Mucosa of descending colon (tissue), 3 donors: ENCODE data around the gene FAM228A. TPM values are rescaled to one million over a fixed set of nuclear protein-coding genes. Genes with fewer than 3 reads are reported as not detected.
"Not testable (repeated sequence)": the region's sequence is repeated elsewhere in the genome, so short reads cannot be mapped to it uniquely, and the experiment has no call there.

ENCODE experiments used
- ATAC-seq: fragments of 200-7000 bp; cut with Tn5 transposase; one replicate; pipeline ENCODE4 v1.9.1; 2020; ENCODE audit warnings: mild to moderate bottlenecking, moderate library complexity
- DNase-seq, 3 donors: peaks; one replicate each; pipeline ENCODE4 v3.0.0-alpha.2; 2020
- H3K36me3 ChIP-seq: fragments of 200-600 bp; one replicate; pipeline ENCODE4 v1.8.0; 2021; ENCODE audit warnings: low read depth, mild to moderate bottlenecking
- H3K4me1 ChIP-seq: fragments of 200-600 bp; one replicate; pipeline ENCODE4 v1.8.0; 2021; ENCODE audit warnings: low read depth, mild to moderate bottlenecking
- H3K4me3 ChIP-seq: fragments of 200-600 bp; one replicate; pipeline ENCODE4 v1.8.0; 2021; ENCODE audit warnings: mild to moderate bottlenecking
- H3K9me3 ChIP-seq: fragments of 200-600 bp; one replicate; pipeline ENCODE4 v1.8.0; 2021; ENCODE audit warnings: mild to moderate bottlenecking
- CTCF ChIP-seq: fragments of 200-600 bp; IDR thresholded peaks from one replicate; pipeline ENCODE4 v1.8.0; 2022; ENCODE audit warnings: antibody characterized with exemption, mild to moderate bottlenecking
- intact Hi-C, 2 donors: fragments of 100-400 bp; cut with DNase I in 1 of 2; cut with micrococcal nuclease in 1 of 2; formaldehyde crosslinking; loops; one replicate each; pipeline versions ENCODE4 v1.11.0 to v1.11.1; 2022; cut with DNase I, micrococcal nuclease
- total RNA-seq, 3 donors: library from RNA; stranded (reverse); fragmentation: NEBNext Ultra II Directional in 2 of 3; extraction: Animal tissue kit (Norgen Biotek cat#: 25700) in 2 of 3; gene quantifications; one replicate each; pipeline versions ENCODE4 v1.2.1 to v1.2.4, GENCODE V29; 2021 to 2023
- donor health status: DM: no; HTN: no; CAD: no; lungs with moderate emphysema.
- donor health status: DM: no; HTN: no; CAD: no.
- donor health status: DM: no; HTN: yes; CAD: no.

Gene FAM228A
- total RNA-seq, 3 donors from 2014 or later, result 3.3 TPM; not detected in 2

DNA sequence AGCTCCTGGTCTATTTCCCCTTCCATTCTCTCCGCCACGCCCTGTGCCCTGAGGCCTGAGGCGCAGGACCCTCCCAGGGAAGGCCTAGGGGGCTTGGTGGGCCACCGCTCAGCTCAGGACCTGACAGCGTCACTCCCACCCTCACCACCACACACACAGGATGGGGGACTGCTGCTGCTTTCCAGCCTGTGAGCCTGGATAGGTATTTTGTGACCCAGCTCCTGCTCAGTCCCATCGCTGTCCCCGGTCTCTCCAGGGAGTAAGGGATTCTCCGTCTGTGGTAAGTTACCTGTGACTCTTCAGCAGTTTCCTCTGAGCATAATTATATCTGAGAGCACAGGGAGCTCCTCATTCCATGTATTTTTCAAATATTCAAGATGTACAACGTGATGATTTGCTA, 16.3 kb downstream of the FAM228A start:
- H3K4me3 ChIP-seq, result no peak overlapping the region
- no peaks in the 10 kb centered on the region for H3K9me3 ChIP-seq
- no peak for TF ChIP-seq CTCF
- DNase-seq (no peak), ATAC-seq (no peak)
- no peaks in the 10 kb centered on the region for H3K36me3 ChIP-seq
- no peaks in the 10 kb centered on the region for H3K4me1 ChIP-seq
- intact Hi-C loops, result no loop called here

- Histone ChIP-seq H3K4me1 (no peaks in the 10 kb centered on the region), H3K4me3 (no peak overlapping the region), H3K9me3 (no peaks in the 10 kb centered on the region), H3K36me3 (no peaks in the 10 kb centered on the region)
- no peak for ATAC-seq
- intact Hi-C loops, result no loop called here
- DNase-seq, result no peak
- no peak for TF ChIP-seq CTCF
These were observed 17.0 kb downstream of the FAM228A start for GRCh38 chr2:24191848-24192247.

DNA sequence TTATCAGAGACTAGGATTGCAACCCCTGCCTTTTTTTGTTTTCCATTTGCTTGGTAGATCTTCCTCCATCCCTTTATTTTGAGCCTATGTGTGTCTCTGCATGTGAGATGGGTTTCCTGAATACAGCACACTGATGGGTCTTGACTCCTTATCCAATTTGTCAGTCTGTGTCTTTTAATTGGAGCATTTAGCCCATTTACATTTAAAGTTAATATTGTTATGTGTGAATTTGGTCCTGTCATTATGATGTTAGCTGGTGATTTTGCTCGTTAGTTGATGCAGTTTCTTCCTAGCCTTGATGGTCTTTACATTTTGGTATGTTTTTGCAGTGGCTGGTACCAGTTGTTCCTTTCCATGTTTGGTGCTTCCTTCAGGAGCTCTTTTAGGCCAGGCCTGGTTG, 22.4 kb downstream of the FAM228A start:
- intact Hi-C loops, H3K36me3 ChIP-seq, H3K9me3 ChIP-seq, ATAC-seq, H3K4me1 ChIP-seq, DNase-seq, H3K4me3 ChIP-seq: not testable (repeated sequence)

DNA sequence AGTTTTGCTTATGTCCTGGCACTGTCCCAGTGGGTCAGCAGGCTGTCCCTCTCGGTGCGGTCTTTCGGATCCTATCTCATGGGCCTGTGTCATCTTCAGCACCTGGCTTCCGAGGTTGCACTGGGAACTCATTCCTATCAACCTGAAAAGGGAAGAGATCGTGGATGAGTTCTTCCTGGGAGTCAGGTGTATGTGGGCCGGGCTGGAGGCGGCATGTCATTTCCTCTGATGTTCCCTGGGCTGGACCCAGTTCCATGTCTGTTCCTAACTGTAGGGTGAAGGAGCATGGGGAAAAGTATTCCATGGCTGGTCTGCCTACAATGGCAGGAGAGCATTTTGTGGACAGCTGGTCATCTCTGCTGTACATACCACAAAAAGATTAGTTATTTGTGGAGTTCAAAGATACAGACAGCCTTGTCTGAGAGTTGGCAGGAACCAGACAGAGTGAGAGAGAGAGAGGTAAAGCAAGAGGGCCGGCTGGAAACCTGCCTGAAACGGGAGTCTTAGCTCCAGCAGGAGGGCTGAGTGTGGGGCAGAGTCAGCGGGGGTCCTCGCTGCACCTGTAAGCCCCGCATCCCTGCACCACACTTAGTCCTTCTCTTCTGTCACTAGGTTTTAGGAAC, 25.2 kb downstream of the FAM228A start:
- no peak for TF ChIP-seq CTCF
- Histone ChIP-seq H3K4me3 (no peak overlapping the region), H3K4me1 (no peaks in the 10 kb centered on the region), H3K9me3 (no peaks in the 10 kb centered on the region), H3K36me3 (no peaks in the 10 kb centered on the region)
- no peak for DNase-seq
- intact Hi-C loops, result no loop called here
- no peak for ATAC-seq

GRCh38 chr2:24200799-24201198, 25.9 kb downstream of the FAM228A start:
- ATAC-seq, result no peak
- intact Hi-C loops, result no loop called here
- Histone ChIP-seq H3K4me1 (no peaks in the 10 kb centered on the region), H3K4me3 (no peak overlapping the region), H3K9me3 (no peaks in the 10 kb centered on the region), H3K36me3 (no peaks in the 10 kb centered on the region)
- no peak for DNase-seq
- TF ChIP-seq CTCF, result no peak

GRCh38 chr2:24203029-24203786, 28.4 kb downstream of the FAM228A start:
- no peaks in the 10 kb centered on the region for H3K4me1 ChIP-seq
- no peaks in the 10 kb centered on the region for H3K9me3 ChIP-seq
- no peak overlapping the region for H3K4me3 ChIP-seq
- TF ChIP-seq CTCF, result no peak
- intact Hi-C loops, result no loop called here
- DNase-seq (no peak), ATAC-seq (no peak)
- no peaks in the 10 kb centered on the region for H3K36me3 ChIP-seq
